Measurements from ENCODE around the gene SAMD10.
"Not testable (repeated sequence)": the region's sequence is repeated elsewhere in the genome, so short reads cannot be mapped to it uniquely, and the experiment has no call there.

The SAMD10 gene

GRCh38 chr20:63932606-63933160, 46.8 kb downstream of the SAMD10 start:
- DNase-seq (ENCODE audit: insufficient read length, low spot score) = no peak

DNA sequence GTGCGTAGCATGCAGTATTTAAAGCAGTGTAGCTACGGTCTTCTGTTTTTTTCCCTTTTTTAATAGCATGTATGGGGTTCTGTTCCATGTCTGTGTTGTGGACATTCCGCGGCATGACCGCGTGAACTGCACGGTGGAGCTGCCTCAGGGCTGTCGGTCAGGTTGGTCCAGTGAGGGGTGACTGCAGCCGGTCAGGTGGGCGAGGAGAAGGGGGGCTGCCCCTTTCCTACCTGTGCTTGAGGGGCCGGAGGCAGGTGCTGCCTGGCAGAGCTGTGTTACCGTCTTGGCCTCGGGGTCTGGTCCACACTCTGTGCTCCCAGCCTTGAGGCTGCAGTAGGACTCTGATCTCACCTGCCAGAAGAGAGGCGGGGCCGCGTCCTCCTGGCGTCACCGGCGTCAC, 47.7 kb downstream of the SAMD10 start:
- TF ChIP-seq, protein P1, sequence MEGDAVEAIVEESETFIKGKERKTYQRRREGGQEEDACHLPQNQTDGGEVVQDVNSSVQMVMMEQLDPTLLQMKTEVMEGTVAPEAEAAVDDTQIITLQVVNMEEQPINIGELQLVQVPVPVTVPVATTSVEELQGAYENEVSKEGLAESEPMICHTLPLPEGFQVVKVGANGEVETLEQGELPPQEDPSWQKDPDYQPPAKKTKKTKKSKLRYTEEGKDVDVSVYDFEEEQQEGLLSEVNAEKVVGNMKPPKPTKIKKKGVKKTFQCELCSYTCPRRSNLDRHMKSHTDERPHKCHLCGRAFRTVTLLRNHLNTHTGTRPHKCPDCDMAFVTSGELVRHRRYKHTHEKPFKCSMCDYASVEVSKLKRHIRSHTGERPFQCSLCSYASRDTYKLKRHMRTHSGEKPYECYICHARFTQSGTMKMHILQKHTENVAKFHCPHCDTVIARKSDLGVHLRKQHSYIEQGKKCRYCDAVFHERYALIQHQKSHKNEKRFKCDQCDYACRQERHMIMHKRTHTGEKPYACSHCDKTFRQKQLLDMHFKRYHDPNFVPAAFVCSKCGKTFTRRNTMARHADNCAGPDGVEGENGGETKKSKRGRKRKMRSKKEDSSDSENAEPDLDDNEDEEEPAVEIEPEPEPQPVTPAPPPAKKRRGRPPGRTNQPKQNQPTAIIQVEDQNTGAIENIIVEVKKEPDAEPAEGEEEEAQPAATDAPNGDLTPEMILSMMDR (IDR thresholded peaks at IDR 0.05; ENCODE audit: insufficient read depth, missing control alignments) = no peak
- FAIRE-seq (no peak), DNase-seq (ENCODE audit: insufficient read length, low spot score) (no peak)

More at GRCh38 chr20:63932606-63933160, 46.8 kb downstream of the SAMD10 start:
- TF ChIP-seq, protein P1 (IDR thresholded peaks at IDR 0.05; ENCODE audit: insufficient read depth, missing control alignments) = no peak
- no peak for FAIRE-seq

DNA sequence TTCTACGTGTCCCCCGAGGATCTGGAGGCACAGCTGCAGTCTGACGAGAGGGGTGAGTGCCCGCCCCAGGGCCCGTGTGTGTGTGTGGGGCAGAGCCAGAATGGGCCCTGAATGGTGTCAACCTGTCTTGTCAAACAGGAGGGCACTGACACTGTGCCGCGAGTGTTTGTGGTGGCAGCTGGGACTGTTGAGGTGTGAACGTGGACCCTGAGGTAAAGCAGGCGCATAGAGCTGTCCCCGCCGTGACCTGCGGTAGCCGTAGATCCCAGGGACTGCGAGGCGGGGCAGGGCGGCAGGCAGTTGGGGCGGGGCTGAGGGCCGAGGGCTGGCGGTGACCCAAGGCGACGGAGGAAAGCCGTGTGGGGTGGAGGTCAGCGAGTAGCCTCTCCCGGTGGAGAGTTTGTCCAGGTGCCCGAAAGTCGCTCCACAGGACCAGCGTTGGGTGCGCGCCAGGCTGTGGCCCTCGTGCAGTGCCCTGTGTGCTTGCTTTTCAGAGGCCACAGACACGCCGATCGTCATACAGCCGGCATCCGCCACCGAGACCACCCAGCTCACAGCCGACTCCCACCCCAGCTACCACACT, 48.4 kb downstream of the SAMD10 start:
- FAIRE-seq = no peak
- TF ChIP-seq, protein P1 (IDR thresholded peaks at IDR 0.05; ENCODE audit: insufficient read depth, missing control alignments) = no peak

DNA sequence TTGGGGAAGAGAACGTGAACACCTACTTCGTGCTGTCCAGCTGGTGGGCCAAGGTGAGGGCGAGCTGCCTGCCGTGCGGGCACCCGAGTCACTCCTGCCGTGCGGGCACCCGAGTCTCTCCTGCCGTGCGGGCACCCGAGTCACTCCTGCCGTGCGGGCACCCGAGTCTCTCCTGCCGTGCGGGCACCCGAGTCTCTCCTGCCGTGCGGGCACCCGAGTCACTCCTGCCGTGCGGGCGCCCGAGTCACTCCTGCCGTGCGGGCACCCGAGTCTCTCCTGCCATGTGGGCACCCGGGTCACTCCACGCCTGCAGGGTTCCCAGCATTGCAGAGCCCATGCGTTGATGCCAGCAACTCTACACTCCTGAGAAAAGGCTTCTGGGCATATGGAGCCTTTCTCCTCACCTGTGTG, 50.0 kb downstream of the SAMD10 start:
- not testable (repeated sequence) for FAIRE-seq; DNase-seq (ENCODE audit: insufficient read length, low spot score)

More for the DNA sequence above, 48.4 kb downstream of the SAMD10 start:
- no peak for DNase-seq (ENCODE audit: insufficient read length, low spot score)

- TF ChIP-seq, protein P1 (IDR thresholded peaks at IDR 0.05; ENCODE audit: insufficient read depth, missing control alignments) = no peak
- FAIRE-seq (no peak), DNase-seq (ENCODE audit: insufficient read length, low spot score) (no peak)
Observed at GRCh38 chr20:63929071-63929470, 50.4 kb downstream of the SAMD10 start.

DNA sequence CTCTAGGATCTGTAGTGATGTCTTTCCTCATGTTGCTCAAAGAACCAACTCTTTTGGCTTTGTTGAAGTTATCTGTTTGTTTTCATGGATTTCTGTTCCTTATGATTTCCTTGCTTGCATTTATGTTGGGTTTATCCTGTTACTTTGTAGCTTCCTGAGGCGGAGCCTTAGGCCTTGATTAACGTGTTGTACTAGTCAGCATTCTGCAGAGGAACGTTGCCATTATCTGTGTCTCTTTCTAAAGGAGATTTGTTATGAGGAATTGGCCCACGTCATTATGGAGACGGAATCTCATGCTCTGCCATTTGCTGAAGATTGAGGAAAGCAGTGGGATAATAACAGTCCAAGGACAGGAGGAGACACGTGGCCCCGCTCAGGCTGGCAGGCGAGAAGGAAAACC, 53.1 kb downstream of the SAMD10 start:
- TF ChIP-seq, protein P1 (IDR thresholded peaks at IDR 0.05; ENCODE audit: insufficient read depth, missing control alignments) = no peak
- no peak for DNase-seq (ENCODE audit: insufficient read length, low spot score)
- no peak for FAIRE-seq

DNA sequence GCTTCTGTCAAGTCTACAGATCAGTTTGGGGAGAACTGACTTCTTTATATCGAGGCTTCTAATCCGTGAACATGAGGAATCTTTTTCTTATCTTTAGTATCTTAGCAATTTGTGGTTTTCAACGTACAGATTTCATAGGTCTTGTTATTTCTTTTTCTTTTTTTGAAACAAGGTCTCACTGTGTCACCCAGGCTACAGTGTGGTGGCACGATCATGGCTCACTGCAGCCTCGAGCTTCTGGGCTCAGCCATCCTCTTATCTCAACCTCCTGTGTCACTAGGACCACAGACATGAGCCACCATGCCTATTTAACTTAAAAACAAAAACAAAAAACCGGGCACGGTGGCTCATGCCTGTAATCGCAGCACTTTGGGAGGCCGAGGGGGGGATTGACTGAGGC, 55.2 kb downstream of the SAMD10 start:
- FAIRE-seq (no peak), DNase-seq (ENCODE audit: insufficient read length, low spot score) (no peak)
- TF ChIP-seq, protein P1 (IDR thresholded peaks at IDR 0.05; ENCODE audit: insufficient read depth, missing control alignments) = no peak
